Activated T-cell treated with anti-CD3 and anti-CD28 coated beads for 48 hours (primary cell): Measurements from ENCODE around the gene SLIT1.
A peak's percentile ranks its signal among the peaks of the same experiment; 100 is the strongest.

Source experiments
- DNase-seq: peaks from one replicate; pipeline ENCODE4 v3.0.0-alpha.2; 2020; ENCODE audit warnings: low read depth

SLIT1 gene

DNA sequence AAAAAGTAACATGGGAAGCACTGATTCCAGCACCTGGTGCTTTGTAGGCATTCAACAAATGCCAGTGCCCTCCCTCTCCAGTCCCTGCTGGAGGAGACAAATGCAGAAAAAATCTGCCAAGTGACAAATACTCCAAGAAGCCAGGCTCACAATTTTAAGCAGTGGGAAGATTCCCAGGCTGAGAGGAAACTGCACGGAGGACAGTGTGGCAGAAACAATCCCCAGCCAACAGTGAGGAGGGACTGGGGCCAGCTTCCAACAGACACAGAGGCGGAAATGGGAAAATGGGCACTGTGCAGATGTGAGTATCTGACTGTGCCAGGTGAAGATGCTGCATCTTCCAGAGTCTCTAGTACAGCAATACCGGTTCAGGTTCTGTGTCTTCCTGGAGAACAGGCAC, 106.3 kb downstream of the SLIT1 start:
- no peak for DNase-seq

DNA sequence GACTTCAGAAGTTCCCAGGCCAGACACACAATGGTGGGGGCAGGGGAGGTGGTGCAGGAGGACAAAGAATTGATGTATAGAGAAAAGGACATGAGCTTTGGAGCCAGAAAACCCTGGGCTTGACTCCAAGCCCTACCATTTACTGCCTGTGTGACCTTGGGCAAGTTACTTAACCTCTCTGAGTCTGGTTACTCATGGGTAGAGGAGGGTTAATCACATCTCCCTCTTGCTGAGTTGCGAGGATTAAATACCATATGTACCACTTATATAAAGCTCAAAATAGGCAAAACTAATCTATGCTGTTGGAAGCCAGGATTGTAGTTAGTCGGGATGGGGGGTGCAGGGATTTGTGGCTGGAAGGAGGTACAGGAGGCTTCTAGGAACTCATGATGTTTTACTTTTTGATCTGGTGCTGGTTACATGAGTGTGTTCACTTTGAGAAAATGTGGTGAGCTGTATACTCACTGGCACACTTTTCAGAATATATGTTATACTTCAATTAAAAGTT, 106.8 kb downstream of the SLIT1 start:
- no peak for DNase-seq

DNA sequence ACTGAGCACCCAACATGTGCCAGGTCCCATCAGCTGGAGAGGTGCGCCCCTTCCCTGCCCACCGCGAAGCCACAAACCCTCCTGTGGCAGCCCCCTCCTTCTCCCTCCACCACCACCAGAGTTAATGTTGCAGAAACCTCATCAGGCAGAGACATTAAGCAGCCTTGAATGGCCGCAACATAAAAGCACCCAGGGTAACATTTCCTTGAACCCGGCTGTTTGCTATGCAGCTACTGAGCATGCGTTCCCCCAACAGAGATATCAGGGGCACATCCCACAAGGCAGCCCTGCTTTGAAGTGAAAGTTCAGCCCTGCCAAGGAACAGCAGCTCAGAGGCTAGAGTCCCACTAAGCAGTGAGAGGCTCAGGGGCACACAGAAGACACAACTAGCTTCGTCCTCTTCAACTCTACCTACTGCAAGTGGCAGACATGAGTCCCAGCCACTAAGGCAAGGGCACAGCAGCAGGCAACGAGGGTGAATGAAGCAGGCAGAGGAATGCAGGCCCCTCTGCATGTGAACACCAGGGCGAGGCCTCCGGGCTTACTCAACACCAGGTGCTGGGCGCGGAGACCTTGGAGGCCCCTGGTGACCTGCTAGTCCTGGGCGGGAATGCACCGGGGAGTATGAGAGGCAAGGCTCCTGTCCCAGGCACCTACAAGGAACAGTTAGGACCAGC, 107.4 kb downstream of the SLIT1 start:
- no peak for DNase-seq

DNA sequence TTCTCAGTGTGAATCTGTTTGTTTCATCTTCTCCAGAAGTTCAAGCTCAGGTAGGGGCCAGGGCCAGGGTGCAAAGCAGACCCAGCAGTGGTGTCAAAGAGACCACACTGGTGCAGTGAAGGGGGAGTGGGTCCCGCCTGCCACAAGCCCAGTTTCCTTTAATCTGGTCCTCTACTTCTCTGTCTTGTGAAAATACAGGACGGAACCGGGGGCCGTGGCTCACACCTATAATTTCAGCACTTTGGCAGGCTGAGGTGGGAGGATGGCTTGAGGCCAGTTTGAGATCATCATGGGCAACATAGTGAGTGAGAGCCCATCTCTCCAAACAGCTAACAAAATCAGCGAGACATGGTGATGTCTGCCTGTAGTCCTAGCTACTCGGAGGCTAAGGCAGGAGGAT, 109.0 kb downstream of the SLIT1 start:
- DNase-seq = no peak

DNA sequence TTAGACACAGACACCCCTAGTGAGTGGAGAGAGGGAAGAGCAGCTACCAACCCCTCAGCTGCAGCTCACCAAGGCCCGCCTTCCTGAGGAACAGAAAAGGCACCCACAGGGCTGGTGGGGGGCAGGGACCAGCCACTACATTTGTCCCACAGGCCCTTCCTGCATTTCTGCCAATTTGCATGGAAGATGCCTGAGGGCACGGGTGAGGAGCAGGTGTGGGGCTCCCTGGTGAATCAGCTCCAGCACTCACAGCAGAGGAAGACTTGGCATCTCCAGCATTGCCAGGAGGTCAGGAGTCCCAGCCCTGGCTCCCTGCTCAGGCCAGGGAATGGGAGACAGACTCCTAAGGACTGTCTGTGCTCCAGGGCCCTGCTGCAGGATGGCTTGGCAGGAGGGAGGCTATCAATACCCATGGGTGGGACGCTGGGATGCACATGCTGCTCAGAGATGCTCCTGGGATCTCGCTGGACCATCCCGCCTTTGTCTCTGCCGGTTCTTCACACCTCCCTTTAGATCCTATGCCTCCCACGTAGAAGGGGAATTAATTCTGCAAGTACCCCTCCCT, 109.7 kb downstream of the SLIT1 start:
- DNase-seq = no peak

DNA sequence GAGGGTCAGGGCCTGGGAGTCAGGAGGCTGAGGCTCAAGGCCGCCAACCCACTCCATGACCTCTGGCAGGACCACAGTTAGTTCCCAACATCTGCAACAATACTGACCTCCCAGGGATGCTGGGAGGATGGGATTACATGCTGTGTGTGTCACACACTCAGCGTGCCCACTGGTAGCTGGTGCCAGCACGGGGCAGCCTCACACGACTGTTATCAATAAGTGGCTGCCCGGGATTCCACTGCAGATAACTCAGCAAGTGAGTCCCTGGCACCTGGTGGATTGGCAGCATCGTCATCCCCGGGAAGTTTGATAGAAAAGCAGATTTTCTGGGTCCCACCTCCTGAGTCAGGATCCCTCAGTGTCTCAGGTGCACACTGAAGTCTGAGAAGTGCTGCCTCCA, 110.3 kb downstream of the SLIT1 start:
- no peak for DNase-seq

DNA sequence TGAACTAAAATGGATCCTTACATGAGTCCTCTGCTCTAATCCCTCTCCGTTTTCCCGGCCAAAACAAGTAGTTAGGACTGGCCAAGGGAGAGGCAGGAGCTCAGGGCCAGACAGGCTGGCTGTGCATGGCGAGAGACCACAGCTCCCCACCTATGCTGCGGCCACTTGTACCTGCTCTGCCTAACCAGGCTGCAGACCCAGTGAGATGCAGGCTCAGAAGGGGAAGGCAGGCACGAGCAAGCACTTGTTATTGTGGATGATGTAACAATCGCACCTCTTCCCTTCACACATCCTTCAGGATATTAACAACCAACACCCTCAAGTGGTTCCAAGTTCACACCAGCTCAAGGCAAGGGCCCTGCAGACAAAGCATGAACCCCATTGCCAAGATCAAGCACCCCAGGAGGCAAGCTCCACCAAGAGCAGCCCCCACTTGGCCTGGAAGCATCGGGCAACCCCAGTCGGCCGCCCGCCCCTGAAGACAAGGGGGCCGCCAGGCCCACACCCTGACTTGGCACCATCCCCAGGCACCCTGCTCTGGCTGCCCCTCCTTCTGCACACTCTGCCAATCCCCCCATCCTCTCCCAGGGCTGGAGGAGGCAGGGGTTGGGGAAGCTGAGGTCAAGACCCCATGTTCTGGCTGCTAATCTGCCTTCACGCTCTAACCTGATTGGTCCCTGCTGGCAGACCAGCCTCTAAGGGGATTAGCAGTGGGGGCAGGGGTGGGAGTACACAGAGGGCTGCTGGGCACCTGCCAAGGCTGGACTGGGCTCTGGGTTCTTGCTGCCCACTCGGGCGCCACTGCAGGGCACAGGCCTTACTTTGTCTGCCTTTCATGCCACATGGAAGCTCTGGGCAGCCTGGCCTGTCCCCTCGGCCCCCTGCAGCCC, 111.3 kb downstream of the SLIT1 start:
- no peak for DNase-seq

DNA sequence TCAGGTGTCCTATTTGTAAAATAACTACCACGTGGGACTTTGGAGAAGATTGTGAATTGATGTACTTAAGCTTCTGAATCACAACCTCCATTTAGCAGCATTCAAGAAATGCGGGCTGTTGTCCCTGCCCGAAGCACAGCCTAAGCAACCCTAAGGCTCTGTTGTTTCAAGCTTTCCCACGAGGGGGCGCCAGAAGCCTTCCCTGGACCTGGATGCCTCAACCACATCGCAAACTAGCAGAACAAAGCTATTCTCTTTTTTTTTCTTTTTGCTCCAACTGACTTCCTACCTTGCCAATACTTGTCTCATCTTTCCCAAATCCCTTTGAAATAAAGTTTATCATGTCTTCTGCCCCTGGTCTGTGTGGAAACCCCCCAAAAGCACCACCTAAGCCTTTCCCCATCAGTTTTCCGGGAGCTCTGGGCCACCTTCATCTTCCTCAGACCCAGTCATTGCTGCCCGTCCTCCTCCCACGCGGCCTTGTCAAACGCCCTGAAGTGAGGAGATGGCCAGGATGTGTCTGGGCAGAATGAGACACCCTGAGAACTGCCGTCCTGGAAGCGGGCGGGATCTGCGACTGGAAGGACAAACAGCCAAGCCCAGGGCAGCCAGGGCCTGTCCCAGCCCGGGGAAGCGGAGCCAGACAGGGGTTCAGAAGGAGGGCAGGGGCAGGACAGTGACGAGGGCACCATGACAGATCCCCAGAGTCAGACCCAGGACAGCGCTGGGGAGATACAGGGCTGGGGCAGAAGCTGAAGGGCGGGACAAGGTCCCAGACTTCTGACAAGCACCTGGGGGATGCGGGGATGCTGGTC, 112.7 kb downstream of the SLIT1 start:
- peak; percentile 75 for DNase-seq

DNA sequence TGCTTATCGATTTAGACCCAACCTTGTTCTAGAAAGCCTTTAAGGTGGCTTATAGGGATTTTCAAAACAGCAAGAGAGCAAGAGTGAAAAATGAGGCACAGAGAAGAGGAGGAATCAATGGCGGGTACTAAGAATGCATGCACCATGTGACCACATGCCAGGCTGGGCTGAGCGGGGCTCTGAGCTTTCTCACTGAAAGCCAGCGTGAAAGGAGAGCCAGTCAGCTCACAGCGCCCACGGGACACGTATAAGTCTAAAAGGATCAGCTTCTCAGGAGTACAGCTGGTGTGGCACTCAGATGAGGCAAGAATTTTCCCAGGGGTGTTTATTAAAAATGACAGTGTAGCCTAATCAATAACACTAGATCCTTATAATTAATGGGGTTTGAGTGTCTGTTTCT, 114.3 kb downstream of the SLIT1 start:
- DNase-seq = no peak

DNA sequence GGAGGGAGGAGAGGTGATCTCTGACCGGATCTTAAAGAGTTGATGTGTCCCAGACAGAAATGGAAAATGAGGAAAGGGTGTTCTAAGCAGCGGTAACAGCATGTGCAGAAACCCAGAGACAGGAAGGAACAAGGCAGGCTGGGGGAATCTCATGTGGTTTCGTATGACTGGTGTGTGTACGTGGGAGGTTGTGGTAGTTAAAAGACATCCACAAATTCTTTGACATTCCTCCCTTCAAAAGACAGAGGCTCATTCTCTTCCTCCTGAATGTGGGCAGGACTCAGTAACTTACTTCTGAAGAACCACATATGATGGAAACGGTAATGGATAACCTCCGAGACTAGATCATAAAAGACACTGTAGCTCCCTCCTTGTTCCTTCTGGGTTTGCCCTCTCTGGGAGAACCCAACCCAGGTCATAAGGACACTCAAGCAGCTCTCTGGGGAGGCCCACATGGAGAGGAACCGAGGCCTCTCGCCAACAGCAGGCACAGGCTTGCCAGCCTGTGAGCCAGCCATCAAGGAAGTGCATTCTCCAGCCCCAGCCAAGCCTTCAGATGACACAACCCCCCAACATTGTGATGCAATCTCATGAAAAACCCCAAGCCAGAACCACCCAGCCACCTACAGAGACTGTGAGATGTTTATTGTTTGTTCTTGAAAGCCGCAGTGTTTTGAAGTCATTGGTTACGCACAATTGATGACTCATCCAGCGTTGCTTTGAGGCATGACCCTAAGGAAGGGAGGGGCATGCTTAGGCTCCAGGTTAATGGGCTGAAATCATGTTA, 116.0 kb downstream of the SLIT1 start:
- no peak for DNase-seq

DNA sequence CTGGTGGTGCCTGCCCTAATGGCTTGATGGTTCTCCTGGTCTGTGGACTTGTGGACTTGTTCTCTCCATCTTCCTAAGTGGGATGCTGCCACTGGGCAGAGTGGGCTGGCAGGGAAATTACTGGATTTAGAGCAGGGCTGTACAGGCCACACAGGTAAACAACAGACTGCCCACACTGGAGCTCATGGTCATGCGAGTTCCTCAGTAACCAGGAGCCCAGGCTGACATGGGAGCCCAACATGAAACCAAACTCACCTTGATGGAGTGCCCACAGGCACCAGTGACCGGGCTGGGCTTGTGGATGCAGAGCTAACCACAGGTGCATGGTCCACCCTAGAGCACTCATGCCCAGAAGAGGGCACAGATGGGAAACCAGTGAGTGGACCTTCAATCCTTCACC, 116.7 kb downstream of the SLIT1 start:
- no peak for DNase-seq

DNA sequence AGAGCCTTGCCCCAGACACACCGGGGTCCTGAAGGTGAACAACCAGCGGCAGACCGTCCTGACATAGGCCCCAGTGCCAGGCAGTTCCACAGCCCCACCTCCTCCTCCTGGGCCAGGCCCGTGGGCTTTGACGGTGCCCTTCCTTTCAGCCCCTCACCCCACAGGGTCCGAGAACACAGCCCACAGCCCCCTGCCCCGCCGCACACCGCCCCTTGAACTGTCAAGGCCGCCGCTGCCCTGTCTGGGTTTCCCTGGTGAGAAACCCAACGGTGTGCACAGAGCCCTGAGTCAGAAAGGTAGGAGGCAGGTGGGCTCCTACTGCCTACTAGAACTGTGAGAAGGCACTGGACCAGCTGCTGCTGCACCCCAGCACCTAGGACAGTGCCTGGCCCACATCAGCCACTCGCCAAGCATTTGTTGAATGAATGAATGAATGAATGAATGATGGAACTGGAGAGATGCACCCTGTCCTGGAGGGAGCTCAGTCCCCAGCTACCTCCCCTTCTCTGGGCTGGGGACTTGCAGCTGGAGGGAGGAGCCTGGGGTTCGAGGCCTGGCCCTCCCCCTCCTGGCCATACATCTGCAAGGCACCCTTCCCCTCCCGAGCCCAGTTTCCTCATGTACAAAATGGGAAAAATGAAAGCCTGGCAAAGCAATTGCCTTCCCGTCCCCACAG, 117.9 kb downstream of the SLIT1 start:
- DNase-seq = no peak

DNA sequence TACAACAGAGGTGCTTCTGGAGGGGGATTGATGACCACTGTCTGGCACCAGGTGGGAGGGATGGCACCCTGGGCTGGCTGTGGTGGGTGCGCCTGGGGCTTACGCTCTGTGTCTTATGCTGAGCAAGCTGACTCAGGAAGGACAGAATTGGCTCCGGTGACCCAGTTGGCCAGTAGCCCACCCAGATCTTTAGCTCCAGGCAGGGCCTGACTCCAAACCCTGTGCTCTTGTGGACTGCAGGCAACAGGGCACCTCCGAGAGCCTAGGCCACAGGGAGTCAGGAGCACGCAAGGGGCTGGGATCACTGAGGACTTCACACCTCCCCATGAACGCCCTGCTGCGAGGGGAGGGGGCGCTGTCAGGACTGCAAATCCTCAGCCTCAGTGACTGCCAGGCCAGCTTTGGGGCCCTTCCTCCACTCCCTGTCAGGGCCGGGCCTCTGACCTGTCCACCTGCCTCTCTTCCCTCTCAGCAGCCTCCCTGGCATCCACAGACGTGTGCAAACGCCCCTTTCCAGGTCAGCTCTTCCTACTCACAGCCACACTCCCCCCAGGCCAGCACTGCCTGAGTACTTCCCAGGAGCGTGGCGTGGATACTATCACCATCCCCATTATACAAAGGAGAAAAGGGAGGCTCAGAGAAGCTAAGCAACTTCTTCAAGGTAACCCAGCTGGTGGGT, 118.7 kb downstream of the SLIT1 start:
- DNase-seq = no peak

DNA sequence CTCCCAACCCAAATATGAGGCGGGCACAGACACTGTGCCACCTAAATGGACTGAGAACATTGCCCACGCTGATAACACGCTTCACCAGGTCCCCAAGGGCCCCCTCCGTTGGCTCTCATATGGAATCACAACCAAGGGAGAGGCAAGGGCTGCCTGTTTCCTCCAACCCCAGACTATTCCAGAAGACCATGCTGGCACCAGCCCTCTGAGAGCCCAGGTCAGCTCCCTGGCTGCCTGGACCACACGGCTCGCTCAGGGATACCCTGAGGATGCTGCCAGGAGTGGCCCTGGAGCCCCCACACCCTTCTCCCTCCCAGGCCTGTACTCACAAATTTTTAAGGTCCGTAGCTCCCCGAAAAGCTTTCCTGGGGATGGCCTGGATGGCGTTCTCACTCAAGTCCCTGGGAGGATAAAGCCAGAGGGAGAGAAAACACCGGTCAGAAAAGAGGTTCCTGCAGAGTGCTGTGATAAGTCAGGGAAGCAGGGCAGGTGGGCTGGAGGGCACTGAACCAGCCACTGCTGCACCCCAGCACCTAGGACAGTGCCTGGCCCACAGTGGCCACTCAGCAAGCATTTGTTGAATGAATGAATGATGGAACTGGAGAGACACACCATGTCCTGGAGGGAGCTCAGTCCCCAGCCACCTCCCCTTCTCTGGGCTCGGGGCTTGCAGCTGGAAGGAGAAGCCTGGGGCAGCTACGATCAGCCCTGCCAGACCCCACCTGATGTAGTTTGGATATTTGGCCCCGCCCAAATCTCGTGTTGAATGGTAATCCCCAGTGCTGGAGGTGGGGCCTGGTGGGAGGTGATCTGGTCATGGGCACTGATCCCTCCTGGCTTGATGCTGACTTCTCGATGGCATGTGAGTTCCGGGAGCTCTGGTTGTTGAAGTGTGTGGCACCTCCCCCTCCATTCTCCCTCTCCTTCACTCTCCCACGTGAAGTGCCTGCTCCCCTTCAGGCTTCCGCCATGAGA, 119.8 kb downstream of the SLIT1 start:
- DNase-seq = no peak

DNA sequence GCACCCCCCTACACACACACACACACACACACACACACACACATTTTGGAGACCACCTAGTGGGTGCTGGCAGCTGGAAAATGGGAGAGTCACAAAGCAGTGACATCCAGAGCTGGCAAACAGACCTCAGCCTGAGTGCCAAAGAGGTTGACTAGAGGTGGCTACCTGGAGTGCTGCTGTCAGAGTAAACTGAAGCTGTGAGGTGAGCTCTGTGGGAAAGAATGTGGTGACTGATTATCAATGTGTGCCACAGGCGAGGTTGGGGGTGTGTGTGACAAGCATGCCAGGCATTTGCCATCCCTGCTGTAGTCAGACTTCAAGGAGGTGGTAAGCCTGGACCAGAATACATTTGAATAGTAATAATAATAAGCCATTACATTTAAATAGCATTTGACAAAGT, 120.6 kb downstream of the SLIT1 start:
- DNase-seq = no peak

DNA sequence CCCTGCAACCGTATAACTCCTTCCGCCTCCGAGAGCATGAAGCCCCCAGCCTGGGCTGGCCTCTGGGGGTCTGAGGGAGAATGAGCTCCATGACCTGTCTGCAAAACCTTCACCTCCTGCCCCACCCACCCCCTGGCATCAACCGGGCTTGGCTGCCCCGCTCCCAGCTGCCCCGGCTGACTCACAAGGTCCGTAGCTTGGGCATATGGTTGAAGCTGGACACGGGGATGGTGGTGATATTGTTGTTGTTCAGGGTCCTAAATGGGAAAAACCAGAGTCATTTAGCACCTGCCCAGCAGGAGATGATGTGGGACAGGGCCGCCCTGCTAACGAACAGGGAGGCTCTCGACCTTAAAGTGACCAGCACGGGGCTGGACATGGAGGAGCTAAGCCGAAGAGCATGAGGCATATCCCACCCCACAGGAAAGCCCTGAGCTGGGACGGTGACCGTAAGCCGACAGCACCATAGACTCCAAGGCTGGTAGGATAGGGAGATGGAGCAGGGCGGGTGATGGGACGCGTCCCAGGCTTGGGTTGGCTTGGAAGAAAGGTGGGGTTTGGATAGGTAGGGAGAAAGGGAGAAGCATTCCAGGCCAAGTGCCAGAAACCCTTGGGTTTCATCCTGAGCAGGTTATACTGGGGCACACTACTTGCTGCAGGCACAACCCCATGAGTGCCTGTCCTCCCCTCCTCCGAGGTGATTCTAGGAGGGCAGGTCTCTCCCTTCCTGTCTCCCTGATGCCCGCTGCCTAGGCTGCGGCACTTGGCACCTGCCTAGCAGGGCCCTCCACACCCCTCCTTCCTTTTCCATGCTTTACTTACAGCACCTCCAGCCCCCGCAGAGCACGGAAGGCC, 121.5 kb downstream of the SLIT1 start:
- DNase-seq = no peak

DNA sequence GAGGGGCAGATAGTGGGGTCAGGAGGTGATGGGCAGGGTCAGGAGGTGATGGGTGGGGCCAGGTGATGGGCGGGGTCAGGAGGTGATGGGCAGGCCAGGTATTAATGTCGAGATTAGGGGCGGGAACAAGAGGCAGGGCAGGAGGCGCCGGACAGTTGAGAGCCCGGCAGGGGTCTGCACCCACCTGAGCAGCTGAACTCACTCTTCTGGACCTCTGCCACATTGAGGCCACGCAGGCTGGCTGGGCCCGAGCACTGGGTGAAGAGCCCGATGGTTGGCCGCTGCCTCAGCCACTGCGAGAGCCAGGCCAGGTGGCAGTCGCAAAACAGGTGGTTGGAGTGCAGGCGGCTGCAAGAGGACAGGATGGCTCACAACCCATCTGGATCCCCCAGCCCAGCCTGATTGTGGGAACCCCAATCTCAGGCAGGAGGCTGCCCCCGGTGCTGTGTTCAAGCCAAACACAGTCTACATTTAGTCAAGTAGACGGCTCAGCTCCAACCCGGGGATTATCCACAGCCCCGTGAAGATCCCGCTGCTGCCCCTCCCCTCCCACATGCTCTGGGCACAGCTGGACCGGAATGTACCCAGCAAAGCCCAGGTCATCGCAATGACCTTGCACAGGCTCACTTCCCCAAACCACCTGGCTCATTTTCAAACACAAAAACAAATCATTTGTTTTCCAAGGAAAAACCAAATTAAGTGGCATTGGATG, 122.3 kb downstream of the SLIT1 start:
- DNase-seq = no peak
